LoVo (cell line): ENCODE measurements around the gene PROM2.
A peak's percentile ranks its signal among the peaks of the same experiment; 100 is the strongest.
"Not testable (repeated sequence)": the region's sequence is repeated elsewhere in the genome, so short reads cannot be mapped to it uniquely, and the experiment has no call there.

Source experiments
- DNase-seq: peaks from one replicate; pipeline ENCODE4 v3.0.0-alpha.2; 2016; ENCODE audit warnings: low spot score

Gene PROM2, protein sequence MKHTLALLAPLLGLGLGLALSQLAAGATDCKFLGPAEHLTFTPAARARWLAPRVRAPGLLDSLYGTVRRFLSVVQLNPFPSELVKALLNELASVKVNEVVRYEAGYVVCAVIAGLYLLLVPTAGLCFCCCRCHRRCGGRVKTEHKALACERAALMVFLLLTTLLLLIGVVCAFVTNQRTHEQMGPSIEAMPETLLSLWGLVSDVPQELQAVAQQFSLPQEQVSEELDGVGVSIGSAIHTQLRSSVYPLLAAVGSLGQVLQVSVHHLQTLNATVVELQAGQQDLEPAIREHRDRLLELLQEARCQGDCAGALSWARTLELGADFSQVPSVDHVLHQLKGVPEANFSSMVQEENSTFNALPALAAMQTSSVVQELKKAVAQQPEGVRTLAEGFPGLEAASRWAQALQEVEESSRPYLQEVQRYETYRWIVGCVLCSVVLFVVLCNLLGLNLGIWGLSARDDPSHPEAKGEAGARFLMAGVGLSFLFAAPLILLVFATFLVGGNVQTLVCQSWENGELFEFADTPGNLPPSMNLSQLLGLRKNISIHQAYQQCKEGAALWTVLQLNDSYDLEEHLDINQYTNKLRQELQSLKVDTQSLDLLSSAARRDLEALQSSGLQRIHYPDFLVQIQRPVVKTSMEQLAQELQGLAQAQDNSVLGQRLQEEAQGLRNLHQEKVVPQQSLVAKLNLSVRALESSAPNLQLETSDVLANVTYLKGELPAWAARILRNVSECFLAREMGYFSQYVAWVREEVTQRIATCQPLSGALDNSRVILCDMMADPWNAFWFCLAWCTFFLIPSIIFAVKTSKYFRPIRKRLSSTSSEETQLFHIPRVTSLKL

GRCh38 chr2:95274291-95275150 lies at the start of gene PROM2:
Gene PROM2 (plus strand): TSS chr2:95274449. CDS start chr2:95274586, 137 bp downstream.
- peak; percentile 50 for DNase-seq

GRCh38 chr2:95225658-95226057 lies 48.6 kb upstream of the PROM2 start:
- no peak for DNase-seq

- peak; percentile 62 for DNase-seq
Measured at GRCh38 chr2:95231723-95232122, 42.5 kb upstream of the PROM2 start.

DNA sequence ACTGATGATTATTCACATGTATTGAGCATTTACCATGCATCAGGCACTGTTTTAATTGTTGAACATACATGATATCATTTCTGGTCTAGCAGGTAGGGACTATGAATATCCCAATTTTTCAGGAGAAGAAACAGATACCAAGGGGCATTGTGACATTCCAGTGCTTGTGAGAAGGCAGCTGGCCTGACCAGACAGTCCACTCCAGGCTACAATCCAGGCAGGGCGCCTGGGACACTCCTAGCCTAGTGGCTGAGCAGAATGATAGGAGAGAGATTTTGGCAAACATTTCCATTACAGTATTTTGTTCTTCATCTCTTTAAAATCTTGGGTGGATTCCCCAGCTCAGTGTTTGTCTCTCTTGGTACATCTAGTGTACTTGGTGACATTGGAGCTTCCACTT lies 42.0 kb upstream of the PROM2 start:
- DNase-seq = no peak

DNA sequence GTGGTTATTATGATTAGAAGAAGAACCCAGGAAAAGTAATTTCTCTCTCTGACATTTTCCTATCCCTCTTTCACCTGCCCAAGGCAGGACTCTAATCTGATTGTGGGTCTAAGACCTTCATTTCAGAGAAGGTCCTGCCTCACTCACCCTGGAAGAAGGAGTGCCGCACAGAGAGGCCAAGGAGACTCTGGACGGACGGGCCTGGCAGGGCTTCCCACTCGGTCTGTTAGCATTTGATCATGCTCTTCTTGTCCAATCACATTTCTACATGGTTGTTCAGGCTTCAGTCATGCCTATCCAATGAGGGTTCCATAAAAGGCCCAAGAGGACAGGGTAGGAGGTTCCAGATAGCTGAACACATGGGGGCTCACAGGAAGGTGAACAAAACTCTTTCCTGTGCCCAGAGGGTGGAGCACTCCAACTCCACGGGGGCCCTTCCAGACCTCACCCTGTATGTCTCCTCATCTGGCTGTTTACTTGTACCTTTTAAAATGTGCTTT lies 39.9 kb upstream of the PROM2 start:
- DNase-seq = no peak

DNA sequence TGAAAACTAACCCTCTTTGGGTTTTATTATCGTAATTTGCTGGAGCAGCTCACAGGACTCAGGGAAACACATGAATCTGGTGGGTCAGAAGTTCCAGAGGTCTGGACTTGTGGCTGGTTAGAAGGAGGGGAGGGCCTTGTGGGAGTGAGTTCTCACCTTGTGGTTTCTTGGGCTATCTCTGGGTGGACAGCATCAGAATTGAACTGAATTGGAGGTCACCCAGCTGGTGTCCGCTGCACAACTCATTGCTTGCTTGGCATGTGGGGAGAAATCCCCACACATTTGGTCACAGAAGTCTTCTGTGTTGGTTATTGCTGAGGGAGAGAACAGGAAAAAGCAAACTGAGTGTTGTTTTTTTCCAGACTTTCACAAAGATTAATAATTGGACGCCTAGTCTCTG lies 39.4 kb upstream of the PROM2 start:
- DNase-seq = no peak

DNA sequence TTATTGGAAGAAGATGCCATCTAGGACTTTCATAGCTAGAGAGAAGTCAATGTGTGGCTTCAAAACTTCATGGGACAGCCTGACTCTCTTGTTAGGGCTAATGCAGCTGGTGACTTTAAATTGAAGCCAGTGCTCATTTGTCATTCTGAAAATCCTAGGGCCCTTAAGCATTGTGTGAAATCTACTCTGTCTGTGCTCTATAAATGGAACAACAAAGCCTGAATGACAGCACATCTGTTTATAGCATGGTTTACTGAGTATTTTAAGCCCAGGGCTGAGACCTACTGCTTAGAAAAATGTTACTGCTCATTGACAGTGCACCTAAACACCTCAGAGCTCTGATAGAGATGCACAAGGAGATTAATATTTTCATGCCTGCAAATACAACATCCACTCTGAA lies 36.1 kb upstream of the PROM2 start:
- DNase-seq = no peak

GRCh38 chr2:95240091-95240490 lies 34.2 kb upstream of the PROM2 start:
- no peak for DNase-seq

DNA sequence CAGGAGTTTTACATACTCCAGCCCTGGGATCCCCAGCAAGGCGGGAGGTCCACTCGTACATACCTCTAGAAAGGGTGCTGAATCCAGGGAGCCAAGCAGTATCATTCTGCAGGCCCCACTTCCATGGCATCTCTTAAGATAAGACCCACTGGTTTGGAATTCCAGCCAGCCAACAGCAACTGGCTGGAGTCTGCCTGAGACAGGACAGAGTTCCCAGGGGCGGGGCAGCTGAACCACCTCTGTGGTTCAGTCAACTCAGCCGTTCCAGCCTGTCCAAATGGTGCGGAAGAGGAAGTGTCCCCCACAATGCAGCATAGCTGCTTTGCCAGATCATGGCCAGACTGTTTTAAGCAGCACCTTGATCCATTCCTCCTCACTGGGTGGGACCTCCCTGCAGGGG lies 33.7 kb upstream of the PROM2 start:
- DNase-seq = no peak

DNA sequence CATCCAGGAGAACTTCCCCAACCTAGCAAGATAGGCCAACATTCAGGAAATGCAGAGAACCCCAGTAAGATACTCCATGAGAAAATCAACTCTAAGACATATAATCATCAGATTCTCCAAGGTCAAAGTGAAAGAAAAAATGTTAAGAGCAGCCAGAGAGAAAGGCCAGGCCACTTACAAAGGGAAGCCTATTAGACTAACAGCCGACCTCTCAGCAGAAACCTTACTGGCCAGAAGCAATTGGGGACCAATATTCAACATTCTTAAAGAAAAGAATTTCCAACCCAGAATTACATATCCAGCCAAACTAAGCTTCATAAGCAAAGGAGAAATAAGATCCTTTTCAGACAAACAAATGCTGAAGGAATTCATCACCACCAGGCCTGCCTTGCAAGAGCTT lies 32.2 kb upstream of the PROM2 start:
- not testable (repeated sequence) for DNase-seq

DNA sequence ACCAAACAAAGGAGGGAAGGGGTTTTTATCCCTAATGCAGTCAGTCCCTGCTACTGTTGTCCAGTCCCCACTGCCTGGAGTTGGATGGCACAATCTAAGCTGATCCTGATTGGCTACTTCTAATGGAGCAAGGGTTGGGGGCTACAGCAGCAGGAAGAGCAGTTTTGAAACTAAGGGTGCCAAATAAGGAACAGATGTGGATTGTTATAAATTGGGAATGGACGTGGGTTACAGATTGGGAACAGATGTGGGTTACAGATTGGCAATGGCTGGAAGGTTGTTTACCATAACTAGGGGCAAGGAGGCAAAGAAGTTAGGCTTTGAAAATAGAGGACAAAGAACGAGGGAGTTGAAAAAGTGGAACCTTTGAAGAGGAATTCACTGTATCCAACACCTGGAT lies 16.0 kb upstream of the PROM2 start:
- DNase-seq = no peak

DNA sequence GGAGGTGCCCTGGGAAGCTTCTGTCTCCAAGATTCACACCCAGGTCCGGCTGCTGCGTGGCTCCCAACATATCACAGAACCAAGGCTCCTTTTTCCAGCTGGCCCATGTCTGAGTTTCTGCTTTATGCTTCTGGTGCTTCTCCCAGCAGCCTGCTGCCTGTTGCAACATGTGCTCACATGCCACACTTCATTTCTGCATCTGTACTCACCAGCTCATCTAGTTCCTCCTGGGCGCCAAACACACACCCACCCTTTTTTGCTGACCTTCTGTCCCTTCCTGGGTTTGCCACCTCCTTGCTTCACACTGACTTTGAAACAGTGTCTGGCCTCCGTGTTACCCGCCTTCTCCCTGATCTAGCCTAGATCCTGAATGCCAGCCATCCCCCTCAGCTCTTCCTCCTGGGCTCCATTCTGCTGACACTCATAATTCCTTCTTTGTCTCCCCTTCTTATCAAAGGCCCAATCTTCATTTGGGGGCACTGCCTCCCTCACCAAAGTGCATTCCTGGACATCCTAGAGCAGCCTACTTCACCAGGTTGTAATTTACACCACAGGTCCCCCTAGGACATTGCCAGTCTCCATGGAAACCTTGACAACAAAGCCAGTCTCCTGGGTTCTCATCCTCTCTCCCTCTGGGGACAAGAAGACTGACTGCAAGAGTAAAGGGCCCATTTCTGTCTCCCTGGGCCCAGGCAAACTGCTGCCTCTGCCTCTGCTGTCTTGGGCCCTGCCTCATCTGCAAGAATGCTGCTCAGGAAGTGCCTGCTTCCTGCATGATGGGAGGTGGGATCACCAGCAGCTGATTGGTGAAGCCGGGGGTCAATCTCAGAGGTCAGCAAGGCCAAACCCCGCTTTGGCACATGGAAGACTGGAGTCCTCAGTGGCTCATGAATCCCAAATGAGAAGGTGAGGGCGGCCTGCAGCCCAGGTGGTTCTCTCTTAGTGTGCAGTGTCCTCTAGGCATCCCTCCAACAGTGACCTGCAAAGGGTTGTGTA lies 13.9 kb upstream of the PROM2 start:
- DNase-seq = no peak

DNA sequence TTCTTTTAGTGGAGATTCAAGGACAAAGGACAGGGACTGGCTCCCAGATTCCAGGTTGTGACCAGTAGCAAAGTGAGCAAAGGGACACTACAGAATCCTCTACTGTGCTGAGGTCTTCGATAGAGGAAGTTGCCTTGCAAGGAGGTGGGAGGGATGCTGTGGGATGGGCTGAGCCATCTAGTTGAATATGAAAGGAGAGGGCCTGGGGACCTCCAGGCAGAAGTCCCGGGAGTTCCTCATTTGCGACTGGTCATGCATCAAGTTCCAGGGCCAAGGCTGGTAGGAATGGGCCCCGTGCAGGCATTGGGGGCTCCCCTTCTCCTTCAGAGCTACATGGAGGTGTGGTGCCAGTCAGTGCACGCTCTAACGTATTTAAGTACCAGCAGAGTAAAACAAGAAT lies 12.6 kb upstream of the PROM2 start:
- DNase-seq = no peak

DNA sequence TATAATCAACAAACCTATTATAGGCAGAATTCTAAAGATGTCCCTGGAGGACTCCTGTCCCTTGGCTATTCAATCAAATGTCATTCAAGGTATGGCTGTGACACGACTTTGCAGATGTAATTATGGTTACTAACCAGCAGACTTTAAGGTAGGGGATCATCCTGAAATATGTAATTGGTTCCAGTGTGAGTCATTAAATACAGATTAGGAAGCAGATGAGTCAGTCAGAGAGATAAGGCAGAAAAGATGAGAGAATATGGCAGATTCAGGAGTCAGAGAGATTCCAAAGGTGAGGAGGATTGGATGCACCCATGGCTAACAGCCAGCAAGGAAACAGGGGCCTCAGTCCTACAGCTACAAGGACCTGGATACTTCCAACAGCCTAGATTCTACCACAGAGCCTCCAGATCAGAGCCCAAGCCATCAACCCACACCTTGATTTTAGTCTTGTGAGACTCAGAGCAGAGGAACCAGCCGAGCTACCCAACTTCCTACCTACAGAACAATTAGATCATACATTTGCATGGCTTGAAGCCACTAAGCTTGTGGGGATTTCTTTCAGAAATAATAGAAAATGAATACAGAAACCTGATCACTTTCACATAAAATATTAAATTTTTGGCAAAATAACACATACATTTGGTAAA lies 11.2 kb upstream of the PROM2 start:
- DNase-seq = no peak

GRCh38 chr2:95264624-95265023 lies 9.6 kb upstream of the PROM2 start:
- DNase-seq = no peak

GRCh38 chr2:95265182-95265581 lies 9.1 kb upstream of the PROM2 start:
- DNase-seq = no peak

DNA sequence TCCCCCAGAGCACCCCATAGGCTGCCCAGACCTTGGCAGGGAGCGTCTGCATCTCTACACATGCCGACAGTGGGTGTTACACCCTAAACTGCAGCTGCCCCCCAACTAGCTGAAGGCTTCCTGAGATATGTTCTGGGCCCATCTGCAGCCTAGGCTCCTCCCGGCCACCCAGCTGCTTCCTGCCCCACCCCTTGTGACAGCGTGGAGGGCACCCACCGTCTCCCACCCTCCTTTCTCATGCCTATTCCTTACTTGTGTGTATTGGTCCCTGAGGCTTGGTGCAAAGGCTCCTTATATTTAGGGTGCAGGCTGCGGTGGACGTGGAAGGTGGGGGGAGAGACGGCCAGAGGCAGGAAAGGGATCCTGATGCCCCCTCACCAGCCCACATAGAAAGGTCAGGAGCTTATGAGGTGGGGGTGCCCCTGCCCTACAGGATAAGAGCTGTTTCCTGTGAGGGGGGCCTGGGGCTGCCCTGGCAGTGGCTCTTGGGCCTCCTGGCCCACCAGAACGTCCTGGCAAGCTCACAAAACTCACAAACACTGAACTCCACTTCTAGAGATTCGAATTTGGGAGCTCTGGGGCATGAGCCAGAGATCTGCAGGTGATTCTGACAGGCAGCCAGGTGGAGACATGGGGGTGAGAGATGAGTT lies 7.3 kb upstream of the PROM2 start:
- no peak for DNase-seq

GRCh38 chr2:95267458-95268210 lies 6.6 kb upstream of the PROM2 start:
- DNase-seq = no peak
